Large intestine (tissue), 3 donors: ENCODE measurements around the gene TNFRSF8. TPM values are rescaled to one million over a fixed set of nuclear protein-coding genes. Genes with fewer than 3 reads are reported as not detected.

ENCODE experiments used
- DNase-seq, 2 donors: peaks; one replicate each; pipeline versions ENCODE4 v3.0.0 to v3.0.0-alpha.2; 2013
- H3K27ac ChIP-seq: one replicate; pipeline ENCODE4 v1.5.1; 2013; ENCODE audit warnings: low read length
- H3K27me3 ChIP-seq: 2 replicates; pipeline ENCODE4 v1.6.1; 2013; ENCODE audit warnings: low read length; ENCODE audit not compliant: control insufficient read depth, insufficient read depth
- H3K36me3 ChIP-seq: 2 replicates; pipeline ENCODE4 v1.6.1; 2013; ENCODE audit warnings: low read length; ENCODE audit not compliant: control insufficient read depth, insufficient read depth
- H3K4me1 ChIP-seq: one replicate; pipeline ENCODE4 v1.6.1; 2013; ENCODE audit warnings: low read length; ENCODE audit not compliant: control insufficient read depth, insufficient read depth
- H3K4me3 ChIP-seq: one replicate; pipeline ENCODE4 v1.5.1; 2013; ENCODE audit warnings: low read length
- H3K9me3 ChIP-seq: one replicate; pipeline ENCODE4 v1.6.1; 2013; ENCODE audit warnings: mild to moderate bottlenecking, low read depth, low read length, moderate library complexity; ENCODE audit not compliant: control insufficient read depth
- WGBS: methylation state at CpG from one replicate; pipeline ENCODE4 v1.1.5; 2013; ENCODE audit warnings: low lambda C conversion rate; ENCODE audit not compliant: insufficient coverage; 5-methylcytosine and 5-hydroxymethylcytosine counted together
- polyA plus RNA-seq: library from polyadenylated mRNA; unstranded; fragments of 120-200 nt; gene quantifications from one replicate; pipeline ENCODE4 v1.2.1, GENCODE V29; 2013

The TNFRSF8 gene
- polyA plus RNA-seq, 1 donor: 0.25 TPM

DNA sequence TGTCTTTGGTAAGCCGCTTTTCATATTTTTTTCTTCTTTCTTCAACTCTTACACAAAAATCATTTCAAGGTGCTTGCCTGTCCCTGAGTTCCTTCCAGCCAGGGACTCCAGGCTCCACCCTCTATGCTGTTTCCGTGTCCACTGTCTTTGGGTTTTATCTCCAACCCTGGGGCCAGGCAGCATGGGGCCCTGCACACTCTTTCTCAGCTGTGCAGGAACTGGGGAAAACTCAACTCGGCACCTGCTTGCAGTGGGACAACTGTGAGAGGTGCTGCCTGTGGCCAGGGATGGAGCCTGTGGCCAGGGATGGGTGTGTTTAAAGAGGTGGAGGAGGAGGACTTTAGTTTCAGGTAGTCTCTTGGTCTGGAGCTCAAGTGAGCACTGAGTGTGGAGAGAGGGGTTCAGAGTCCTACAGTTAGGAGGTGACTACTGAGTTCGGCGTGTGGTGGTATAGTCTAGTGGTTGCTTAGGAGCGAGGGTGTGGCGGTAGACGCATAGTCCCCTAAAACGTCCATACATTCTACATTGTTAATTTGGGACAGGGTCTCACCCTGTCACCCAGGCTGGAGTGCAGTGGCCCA is 13.4 kb downstream of the TNFRSF8 start:
- H3K27ac ChIP-seq: no peak overlapping the region
- no peaks in the 10 kb centered on the region for H3K9me3 ChIP-seq
- WGBS: 100% methylated on average over 1 of the region's 9 CpGs
- no peaks in the 10 kb centered on the region for H3K36me3 ChIP-seq
- peak in 1 of 2 donors; percentile 22 for DNase-seq
- H3K4me1 ChIP-seq: peaks cover 3% of the 10 kb centered on the region
- no peak overlapping the region for H3K4me3 ChIP-seq
- H3K27me3 ChIP-seq: peaks cover 9% of the 10 kb centered on the region

DNA sequence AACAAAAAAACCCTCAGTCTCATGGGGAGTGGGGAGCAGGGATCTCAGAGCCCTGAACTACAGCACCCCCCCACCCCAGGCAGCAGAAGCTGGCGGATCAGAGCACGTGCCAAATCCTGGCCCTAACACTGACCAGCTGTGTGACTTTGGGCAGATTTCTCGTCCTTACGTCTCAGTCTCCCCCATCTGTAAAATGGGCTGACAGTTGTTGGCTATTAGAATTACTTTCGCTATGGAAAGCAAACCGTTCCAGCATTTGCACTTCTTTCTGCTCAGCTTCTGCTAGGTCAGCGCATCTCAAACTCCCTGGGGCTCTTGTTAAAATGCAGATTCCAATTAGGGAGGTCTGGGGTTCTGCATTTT is 15.5 kb downstream of the TNFRSF8 start:
- Histone ChIP-seq H3K4me1 (peaks cover 3% of the 10 kb centered on the region), H3K9me3 (no peaks in the 10 kb centered on the region), H3K27ac (no peak overlapping the region), H3K36me3 (no peaks in the 10 kb centered on the region), H3K27me3 (peaks cover 9% of the 10 kb centered on the region), H3K4me3 (no peak overlapping the region)
- WGBS: no CpG with 5 or more reads among the region's 7 CpGs
- DNase-seq: no peak

DNA sequence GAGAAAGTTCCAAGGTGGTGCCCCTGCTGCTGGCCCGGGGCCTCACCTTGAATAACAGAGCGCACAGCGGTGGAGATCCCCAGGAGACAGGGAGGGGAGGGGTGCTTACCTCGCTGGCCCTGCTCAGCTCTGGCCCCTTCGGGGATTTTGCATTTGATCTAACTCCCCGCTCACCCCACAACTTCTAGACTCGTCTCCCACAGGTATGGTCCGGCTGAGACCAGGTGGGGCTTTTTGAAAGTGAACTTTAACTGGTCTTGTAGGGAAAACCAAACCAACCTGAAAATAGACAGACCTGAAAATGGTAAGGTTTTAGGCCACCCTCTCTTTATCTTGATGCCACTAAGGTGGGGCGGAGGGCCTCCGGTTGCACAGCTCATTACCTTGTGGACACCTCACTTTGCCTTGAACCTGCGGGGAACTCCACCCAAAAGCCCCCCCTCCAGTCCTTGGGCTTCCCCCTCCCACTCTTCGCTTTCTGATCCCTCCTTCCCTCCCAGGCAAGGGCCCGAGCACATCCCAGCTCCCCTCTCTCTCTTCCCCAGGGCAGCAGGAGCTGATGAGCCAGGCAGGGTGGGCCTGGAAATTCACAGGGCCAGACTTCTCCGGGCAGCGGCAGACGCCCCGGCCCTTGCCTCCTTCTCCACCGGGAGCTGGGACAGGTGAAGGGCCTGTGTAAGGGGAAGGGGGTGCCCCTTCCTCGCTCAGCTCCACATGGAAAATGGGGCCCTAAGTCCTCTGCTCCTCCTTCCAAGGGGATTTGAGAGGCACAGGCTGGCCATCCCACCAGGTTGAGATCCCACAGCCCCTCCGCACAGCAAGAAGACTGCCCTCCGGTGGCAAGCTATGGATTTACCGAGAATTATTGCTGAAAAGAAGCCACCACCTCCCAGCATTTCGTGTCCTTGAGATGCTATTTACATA is 16.1 kb downstream of the TNFRSF8 start:
- Histone ChIP-seq H3K9me3 (no peaks in the 10 kb centered on the region), H3K4me1 (peaks cover 3% of the 10 kb centered on the region), H3K36me3 (no peaks in the 10 kb centered on the region), H3K27ac (no peak overlapping the region), H3K4me3 (no peak overlapping the region), H3K27me3 (peaks cover 9% of the 10 kb centered on the region)
- no CpG with 5 or more reads among the region's 23 CpGs for WGBS
- DNase-seq: peak in 1 of 2 donors; percentile 37

DNA sequence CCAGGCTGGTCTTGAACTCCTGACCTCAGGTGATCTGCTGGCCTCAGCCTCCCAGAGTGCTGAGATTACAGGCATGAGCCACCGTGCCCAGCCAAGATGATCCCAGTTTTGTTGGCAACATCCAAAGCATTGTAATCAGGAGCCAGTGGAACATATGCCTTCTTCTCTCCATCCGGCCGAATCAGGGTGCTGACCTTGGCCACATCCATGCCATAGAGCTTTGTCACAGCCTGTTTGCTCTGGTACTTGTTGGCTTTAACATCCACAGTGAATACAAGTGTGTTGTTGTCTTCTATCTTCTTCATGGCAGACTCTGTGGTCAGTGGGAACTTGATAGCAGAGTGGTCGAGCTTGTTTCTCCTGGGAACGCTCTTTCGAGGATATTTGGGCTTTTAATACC is 17.1 kb downstream of the TNFRSF8 start:
- Histone ChIP-seq H3K36me3 (no peaks in the 10 kb centered on the region), H3K4me1 (peaks cover 3% of the 10 kb centered on the region), H3K4me3 (no peak overlapping the region), H3K27ac (no peak overlapping the region), H3K9me3 (no peaks in the 10 kb centered on the region), H3K27me3 (peaks cover 9% of the 10 kb centered on the region)
- 100% methylated on average over 1 of the region's 6 CpGs for WGBS
- DNase-seq: no peak

DNA sequence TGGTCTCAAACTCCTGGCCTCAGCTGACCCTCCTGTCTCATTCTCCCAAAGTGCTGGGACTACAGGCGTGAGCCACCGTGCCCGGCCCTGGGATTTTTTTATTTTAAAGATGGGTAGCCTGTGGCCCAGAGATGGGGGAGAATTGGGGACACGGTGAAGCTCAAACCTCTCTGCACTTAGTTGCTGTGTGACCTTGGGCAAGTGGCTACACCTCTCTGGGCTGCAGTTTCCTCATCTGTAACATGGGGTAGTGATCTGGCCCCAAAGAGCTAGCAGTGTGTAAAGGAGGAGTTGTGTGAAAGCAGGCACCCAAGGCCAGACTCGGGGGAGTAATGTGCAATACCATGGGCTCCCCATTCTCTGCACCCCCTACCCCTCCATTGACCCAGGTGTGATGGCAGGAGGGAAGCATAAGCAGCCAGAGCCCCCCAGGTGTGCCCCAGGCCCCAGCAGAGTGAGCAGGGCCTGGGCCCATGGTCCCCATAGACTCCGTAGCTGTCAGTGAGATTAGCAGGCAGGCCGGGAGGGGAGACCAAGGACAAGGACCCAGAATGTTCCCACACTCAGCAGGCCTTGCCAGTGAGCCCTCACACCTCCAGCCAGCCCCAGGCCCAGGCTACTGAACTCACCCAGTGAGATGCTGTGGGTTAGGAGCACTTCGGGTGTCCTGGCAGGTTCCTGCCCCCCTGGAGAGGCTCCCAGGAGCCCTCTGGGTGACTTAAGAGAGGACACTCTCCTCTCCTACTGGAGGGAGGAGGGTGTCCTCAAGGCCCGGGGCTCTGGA is 17.9 kb downstream of the TNFRSF8 start:
- Histone ChIP-seq H3K36me3 (no peaks in the 10 kb centered on the region), H3K9me3 (peaks cover 3% of the 10 kb centered on the region), H3K4me1 (peaks cover 3% of the 10 kb centered on the region), H3K27ac (no peak overlapping the region), H3K4me3 (no peak overlapping the region), H3K27me3 (peaks cover 9% of the 10 kb centered on the region)
- no CpG with 5 or more reads among the region's 9 CpGs for WGBS
- DNase-seq: no peak

DNA sequence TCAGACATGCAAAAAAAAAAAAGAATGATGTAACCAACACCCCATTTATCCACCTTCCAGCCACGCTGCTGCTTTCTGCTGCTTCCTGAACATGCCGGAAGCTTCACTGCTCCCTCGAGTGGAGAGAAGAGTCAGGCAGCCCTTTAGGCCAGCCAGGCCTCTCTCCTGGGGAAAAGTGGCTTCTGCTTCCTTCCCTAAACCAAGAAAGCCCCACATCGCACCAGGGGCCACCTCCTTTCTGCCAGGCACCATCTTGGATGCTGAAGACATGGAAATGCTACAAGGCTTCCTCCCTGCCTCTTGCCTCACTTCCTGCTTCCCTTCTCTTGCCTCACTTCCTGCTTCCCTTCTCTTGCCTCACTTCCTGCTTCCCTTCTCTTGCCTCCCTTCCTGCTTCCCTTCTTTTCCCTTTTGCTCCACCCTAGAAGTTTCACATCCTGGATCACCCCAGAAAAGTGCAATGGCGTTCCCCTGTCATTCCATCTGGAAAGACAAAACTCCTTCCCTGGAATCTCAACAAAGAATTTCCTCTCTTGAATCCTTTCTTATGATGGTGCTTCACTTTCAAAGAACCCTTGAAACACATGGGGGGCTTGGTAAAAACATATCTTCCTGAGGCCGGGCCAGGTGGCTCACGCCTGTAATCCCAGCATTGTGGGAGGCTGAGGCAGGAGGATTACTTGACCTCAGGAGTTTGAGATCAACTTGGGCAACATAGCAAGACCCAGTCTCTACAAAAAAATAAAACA is 18.7 kb downstream of the TNFRSF8 start:
- Histone ChIP-seq H3K27ac (no peak overlapping the region), H3K4me3 (no peak overlapping the region), H3K9me3 (peaks cover 3% of the 10 kb centered on the region), H3K4me1 (peaks cover 3% of the 10 kb centered on the region), H3K36me3 (no peaks in the 10 kb centered on the region), H3K27me3 (peaks cover 9% of the 10 kb centered on the region)
- 83% methylated on average over 2 of the region's 7 CpGs for WGBS
- DNase-seq: no peak

DNA sequence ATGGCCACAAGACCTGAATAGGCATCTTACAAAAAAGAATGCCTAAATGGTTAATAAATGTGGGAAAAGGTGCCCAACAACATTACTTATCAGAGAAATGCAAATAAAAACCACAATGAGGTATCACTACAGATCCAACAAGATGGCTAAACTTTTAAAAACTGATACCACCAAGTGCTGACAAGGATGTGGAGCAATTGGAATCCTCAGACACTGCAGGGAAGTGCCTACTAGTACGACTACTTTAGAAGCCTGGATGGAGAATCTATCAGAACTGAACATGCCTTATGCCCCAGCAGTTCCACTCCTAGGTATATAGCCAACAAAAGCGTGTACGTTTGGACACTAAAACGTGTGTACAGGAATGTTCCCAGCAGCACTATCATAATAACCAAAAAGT is 19.9 kb downstream of the TNFRSF8 start:
- Histone ChIP-seq H3K27ac (no peak overlapping the region), H3K27me3 (peaks cover 4% of the 10 kb centered on the region), H3K4me1 (peaks cover 3% of the 10 kb centered on the region), H3K4me3 (no peak overlapping the region), H3K36me3 (no peaks in the 10 kb centered on the region), H3K9me3 (peaks cover 3% of the 10 kb centered on the region)
- WGBS: no CpG with 5 or more reads among the region's 4 CpGs
- no peak for DNase-seq

DNA sequence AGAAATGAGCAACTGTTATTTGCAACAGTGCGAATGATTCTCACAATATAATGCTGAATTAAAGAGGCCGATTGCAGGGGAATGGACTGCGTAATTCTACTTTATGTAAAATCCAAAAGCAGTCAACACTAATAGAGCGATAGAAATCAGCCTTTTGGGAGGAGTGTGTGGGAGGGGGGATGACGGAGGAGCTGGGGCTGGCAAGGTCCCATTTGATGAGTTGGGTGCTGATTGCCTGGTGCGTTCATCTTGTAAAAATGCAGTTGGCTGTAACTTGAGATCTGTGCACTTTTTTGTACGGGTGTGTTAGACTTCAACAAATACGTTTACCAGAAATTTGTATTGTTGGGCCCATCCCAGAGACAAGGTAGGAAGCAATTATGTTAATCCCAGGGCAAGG is 20.7 kb downstream of the TNFRSF8 start:
- Histone ChIP-seq H3K27ac (no peak overlapping the region), H3K9me3 (peaks cover 3% of the 10 kb centered on the region), H3K36me3 (no peaks in the 10 kb centered on the region), H3K4me3 (no peak overlapping the region), H3K27me3 (no peaks in the 10 kb centered on the region), H3K4me1 (peaks cover 3% of the 10 kb centered on the region)
- WGBS: 100% methylated on average over 1 of the region's 8 CpGs
- DNase-seq: no peak

DNA sequence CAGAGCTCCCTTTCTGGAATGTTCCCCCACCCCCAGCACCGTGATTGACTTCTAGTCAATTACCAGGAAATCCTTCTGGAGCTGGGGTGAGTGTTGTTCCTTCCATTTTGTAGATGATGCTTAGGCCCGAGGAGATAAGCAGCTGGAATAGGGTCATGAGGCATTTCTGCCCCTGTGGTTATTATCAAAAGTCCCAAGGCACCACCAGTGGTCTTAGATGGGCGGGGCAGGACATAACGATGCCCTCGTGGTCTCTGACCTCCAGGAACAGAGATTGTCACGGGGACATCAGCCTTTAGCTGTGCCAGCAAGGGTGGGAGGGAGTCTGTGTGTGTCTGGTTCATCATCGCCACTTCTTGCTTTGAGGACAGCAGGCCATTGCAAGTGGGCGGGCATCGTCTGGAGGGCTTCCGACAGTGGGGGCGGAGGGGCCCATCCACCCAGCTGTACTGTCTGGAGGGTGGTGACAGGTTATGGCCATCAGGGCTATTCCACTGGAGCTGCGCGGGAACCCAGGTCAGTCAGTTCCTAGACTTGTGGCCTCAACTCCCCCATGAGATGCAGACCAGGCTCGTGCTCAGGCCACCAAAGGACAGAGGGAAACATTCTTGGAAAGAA is 22.6 kb downstream of the TNFRSF8 start:
- no peak for DNase-seq
- H3K27me3 ChIP-seq: no peaks in the 10 kb centered on the region
- H3K36me3 ChIP-seq: no peaks in the 10 kb centered on the region
- peaks cover 3% of the 10 kb centered on the region for H3K9me3 ChIP-seq
- WGBS: no CpG with 5 or more reads among the region's 14 CpGs
- no peak overlapping the region for H3K27ac ChIP-seq
- H3K4me3 ChIP-seq: no peak overlapping the region
- H3K4me1 ChIP-seq: no peaks in the 10 kb centered on the region
